Ascending aorta (tissue), 2 donors: ENCODE measurements around the gene OR2AT4. TPM values are rescaled to one million over a fixed set of nuclear protein-coding genes. Genes with fewer than 3 reads are reported as not detected.

ENCODE experiments used
- DNase-seq, 2 donors: peaks; one replicate each; pipeline ENCODE4 v3.0.0-alpha.2; 2019; ENCODE audit warnings: low spot score in 2 of 2
- H3K27ac ChIP-seq, 2 donors: fragments of 200-600 bp; sonication (generic); one replicate each; pipeline ENCODE4 v1.5.1; 2016 to 2017; ENCODE audit warnings: mild to moderate bottlenecking in 1 of 2
- H3K27me3 ChIP-seq: fragments of 200-600 bp; sonication (generic); one replicate; pipeline ENCODE4 v1.5.1; 2017
- H3K36me3 ChIP-seq, 2 donors: fragments of 200-600 bp; sonication (generic); one replicate each; pipeline ENCODE4 v1.5.1; 2016
- H3K4me1 ChIP-seq, 2 donors: fragments of 200-600 bp; sonication (generic); one replicate each; pipeline ENCODE4 v1.5.1; 2016 to 2017; ENCODE audit warnings: mild to moderate bottlenecking in 1 of 2
- H3K4me3 ChIP-seq, 2 donors: fragments of 200-600 bp; sonication (generic); one replicate each; pipeline ENCODE4 v1.5.1; 2016 to 2017; ENCODE audit warnings: mild to moderate bottlenecking in 1 of 2
- H3K9me3 ChIP-seq, 2 donors: fragments of 200-600 bp; sonication (generic); one replicate each; pipeline ENCODE4 v1.5.1; 2016
- CTCF ChIP-seq, 3 experiments: fragments of 200-600 bp in 2 of 3; fragments of 450-650 bp in 1 of 3; sonication (generic) in 2 of 3; IDR thresholded peaks; one replicate each; pipeline ENCODE4 v1.5.1; 2016 to 2019; ENCODE audit warnings: antibody characterized with exemption in 3 of 3, mild to moderate bottlenecking in 1 of 3, moderate library complexity in 1 of 3
- intact Hi-C: fragments of 100-400 bp; cut with DNase I; formaldehyde crosslinking; loops from one replicate; pipeline ENCODE4 v1.15.1; 2023
- total RNA-seq: library from RNA; depleted of rRNA; stranded (reverse); fragments of >200 nt; gene quantifications from one replicate; pipeline ENCODE4 v1.1.0, GENCODE V29; 2016

Gene OR2AT4
- total RNA-seq, 1 donor from 2014 or later: not detected

GRCh38 chr11:75142714-75143419 lies 46.2 kb upstream of the OR2AT4 start:
- intact Hi-C loops: no loop called here
- no peaks in the 10 kb centered on the region for H3K27me3 ChIP-seq
- TF ChIP-seq CTCF (IDR thresholded peaks at IDR 0.05): no peak
- H3K9me3 ChIP-seq: no peaks in the 10 kb centered on the region
- DNase-seq: peak; percentile 51 to 85
- H3K27ac ChIP-seq: no peak overlapping the region
- no peak overlapping the region for H3K4me3 ChIP-seq
- no peaks in the 10 kb centered on the region for H3K36me3 ChIP-seq
- H3K4me1 ChIP-seq: no peaks in the 10 kb centered on the region

- Histone ChIP-seq H3K27ac (no peak overlapping the region), H3K27me3 (no peaks in the 10 kb centered on the region), H3K9me3 (no peaks in the 10 kb centered on the region), H3K4me1 (no peaks in the 10 kb centered on the region), H3K36me3 (no peaks in the 10 kb centered on the region), H3K4me3 (no peak overlapping the region)
- DNase-seq: no peak
- intact Hi-C loops: no loop called here
- no peak for TF ChIP-seq CTCF (IDR thresholded peaks at IDR 0.05)
These were observed 44.5 kb upstream of the OR2AT4 start for GRCh38 chr11:75141166-75141565.

- TF ChIP-seq CTCF (IDR thresholded peaks at IDR 0.05): peak; percentile 64 to 80 (median 75)
- H3K27me3 ChIP-seq: no peaks in the 10 kb centered on the region
- no peak overlapping the region for H3K4me3 ChIP-seq
- no peaks in the 10 kb centered on the region for H3K9me3 ChIP-seq
- peak in 1 of 2 donors; percentile 72 for DNase-seq
- no peak overlapping the region for H3K27ac ChIP-seq
- no peaks in the 10 kb centered on the region for H3K4me1 ChIP-seq
- intact Hi-C loops: loop anchor here (1.0 kb wide), 1 partner anchor 108 kb away; no protein-coding TSS in a partner anchor
- H3K36me3 ChIP-seq: no peaks in the 10 kb centered on the region
These were observed 43.8 kb upstream of the OR2AT4 start for GRCh38 chr11:75140269-75141138.

- Histone ChIP-seq H3K9me3 (no peaks in the 10 kb centered on the region), H3K4me3 (no peak overlapping the region), H3K4me1 (no peaks in the 10 kb centered on the region), H3K27ac (no peak overlapping the region), H3K27me3 (no peaks in the 10 kb centered on the region), H3K36me3 (no peaks in the 10 kb centered on the region)
- DNase-seq: no peak
- no peak for TF ChIP-seq CTCF (IDR thresholded peaks at IDR 0.05)
- intact Hi-C loops: no loop called here
These were observed 39.0 kb upstream of the OR2AT4 start for GRCh38 chr11:75135651-75136050.

- Histone ChIP-seq H3K9me3 (no peaks in the 10 kb centered on the region), H3K36me3 (no peaks in the 10 kb centered on the region), H3K27me3 (no peaks in the 10 kb centered on the region), H3K4me3 (no peak overlapping the region), H3K27ac (no peak overlapping the region), H3K4me1 (no peaks in the 10 kb centered on the region)
- DNase-seq: no peak
- intact Hi-C loops: no loop called here
- TF ChIP-seq CTCF (IDR thresholded peaks at IDR 0.05): no peak
These were observed 38.5 kb upstream of the OR2AT4 start for GRCh38 chr11:75135021-75135650.
